H1 (cell line): ENCODE data around the gene GRAMD4. TPM values are rescaled to one million over a fixed set of nuclear protein-coding genes. Genes with fewer than 3 reads are reported as not detected.

Source experiments
- CTCF ChIA-PET: fragments of 300-600 bp; sonication (Branson Sonifier 250); formaldehyde crosslinking; loops from one replicate; lab custom pipeline; 2021; ENCODE audit not compliant: partially characterized antibody; lab: Charles Lee
- POLR2A ChIA-PET: fragments of 300-600 bp; sonication (Branson Sonifier 250); formaldehyde crosslinking; loops from one replicate; lab custom pipeline; 2021; ENCODE audit warnings: inconsistent platforms; ENCODE audit not compliant: partially characterized antibody; lab: Charles Lee
- DNase-seq, 2 experiments: peaks; one replicate each; pipeline versions ENCODE4 v3.0.0 to v3.0.0-alpha.2; 2010 to 2022; ENCODE audit warnings: low spot score in 2 of 2, low read depth in 1 of 2, mixed read lengths in 1 of 2
- FAIRE-seq: peaks from 2 replicates; lab custom pipeline; 2011; peaks lifted over from hg19 to GRCh38; lab: Jason Lieb, UNC
- H2AFZ ChIP-seq: 2 replicates; pipeline ENCODE4 v1.8.1; 2012; ENCODE audit warnings: low read length, inconsistent platforms
- H2AK5ac ChIP-seq: 2 replicates; pipeline ENCODE4 v1.6.1; 2013; ENCODE audit warnings: low read depth, low read length
- H2BK120ac ChIP-seq: replicated peaks from 2 replicates; pipeline ENCODE3; 2013; ENCODE audit warnings: low read depth, low read length, inconsistent platforms
- H2BK12ac ChIP-seq: 2 replicates; pipeline ENCODE4 v1.6.1; 2013; ENCODE audit warnings: low read depth, low read length
- H2BK15ac ChIP-seq: 2 replicates; pipeline ENCODE4 v1.6.1; 2013; ENCODE audit warnings: low read length
- H2BK20ac ChIP-seq: 2 replicates; pipeline ENCODE4 v1.6.1; 2013; ENCODE audit warnings: low read length
- H2BK5ac ChIP-seq: 2 replicates; pipeline ENCODE4 v1.6.1; 2013; ENCODE audit warnings: low read depth, low read length
- H3K14ac ChIP-seq: 2 replicates; pipeline ENCODE4 v1.6.1; 2013; ENCODE audit warnings: inconsistent platforms; ENCODE audit not compliant: insufficient read length
- H3K18ac ChIP-seq: 2 replicates; pipeline ENCODE4 v1.6.1; 2013; ENCODE audit warnings: low read length; ENCODE audit errors: extremely low read depth
- H3K23ac ChIP-seq: 2 replicates; pipeline ENCODE4 v1.6.1; 2013; ENCODE audit warnings: inconsistent platforms; ENCODE audit not compliant: insufficient read length
- H3K23me2 ChIP-seq: 2 replicates; pipeline ENCODE4 v1.6.1; 2013; ENCODE audit warnings: low read depth, low read length
- H3K27ac ChIP-seq: 2 replicates; pipeline ENCODE4 v1.6.1; 2011; ENCODE audit warnings: low read depth, low read length, inconsistent platforms
- H3K27me3 ChIP-seq, 4 experiments: replicated peaks in 1 of 4; 1 replicate in 1 of 4; 2 replicates in 3 of 4; pipeline versions ENCODE4 v1.6.1 to v1.8.1; 2011 to 2013; ENCODE audit warnings: low read length in 3 of 4, mild to moderate bottlenecking in 3 of 4, inconsistent platforms in 2 of 4, mixed read lengths in 2 of 4, moderate library complexity in 1 of 4; ENCODE audit not compliant: control insufficient read depth in 3 of 4, insufficient read depth in 3 of 4; ENCODE audit errors: extremely low read depth in 1 of 4
- H3K36me3 ChIP-seq, 4 experiments: 2 replicates each; pipeline versions ENCODE4 v1.6.1 to v1.8.1; 2011 to 2013; ENCODE audit warnings: mild to moderate bottlenecking in 4 of 4, low read length in 3 of 4, moderate library complexity in 2 of 4, control low read depth in 1 of 4, inconsistent platforms in 1 of 4; ENCODE audit not compliant: insufficient read depth in 4 of 4, control insufficient read depth in 2 of 4
- H3K4ac ChIP-seq: replicated peaks from 2 replicates; pipeline ENCODE3; 2013; ENCODE audit warnings: low read length, low read depth, mixed read lengths, inconsistent platforms; ENCODE audit not compliant: insufficient read length
- H3K4me1 ChIP-seq, 4 experiments: replicated peaks in 1 of 4; 1 replicate in 1 of 4; 2 replicates in 3 of 4; pipeline versions ENCODE4 v1.6.1 to v1.8.1; 2011 to 2013; ENCODE audit warnings: low read length in 3 of 4, inconsistent platforms in 2 of 4, mixed read lengths in 1 of 4; ENCODE audit not compliant: insufficient read depth in 4 of 4, control insufficient read depth in 3 of 4
- H3K4me2 ChIP-seq, 2 experiments: 2 replicates each; pipeline versions ENCODE4 v1.6.1 to v1.8.1; 2011 to 2013; ENCODE audit warnings: low read depth in 2 of 2, low read length in 2 of 2, control low read depth in 1 of 2, inconsistent platforms in 1 of 2, mild to moderate bottlenecking in 1 of 2; ENCODE audit not compliant: insufficient read depth in 1 of 2
- H3K4me3 ChIP-seq, 4 experiments: fragments of 200-600, 300-600 bp in 1 of 4; sonication (generic), shearing (Covaris generic), sonication (Bioruptor Twin) in 1 of 4; 2 replicates each; pipeline versions ENCODE4 v1.5.1 to v1.8.1; 2011 to 2016; ENCODE audit warnings: low read length in 4 of 4, low read depth in 3 of 4, control low read depth in 2 of 4, inconsistent platforms in 2 of 4, mild to moderate bottlenecking in 2 of 4, mixed read lengths in 1 of 4, moderate library complexity in 1 of 4; ENCODE audit not compliant: insufficient read depth in 2 of 4; ENCODE audit errors: extremely low read depth in 1 of 4
- H3K56ac ChIP-seq: replicated peaks from 2 replicates; pipeline ENCODE3; 2013; ENCODE audit warnings: low read depth, mild to moderate bottlenecking, mixed read lengths, low read length, inconsistent platforms; ENCODE audit not compliant: insufficient read length
- H3K79me1 ChIP-seq: 2 replicates; pipeline ENCODE4 v1.6.1; 2013; ENCODE audit warnings: low read depth, low read length, control low read depth
- H3K79me2 ChIP-seq, 2 experiments: 2 replicates each; pipeline versions ENCODE4 v1.6.1 to v1.8.1; 2012 to 2013; ENCODE audit warnings: low read length in 2 of 2, mild to moderate bottlenecking in 2 of 2, inconsistent platforms in 1 of 2; ENCODE audit not compliant: insufficient read depth in 2 of 2, control insufficient read depth in 1 of 2
- H3K9ac ChIP-seq, 4 experiments: replicated peaks in 1 of 4; 1 replicate in 1 of 4; 2 replicates in 3 of 4; pipeline versions ENCODE4 v1.6.1 to v1.8.1; 2011 to 2013; ENCODE audit warnings: low read depth in 3 of 4, low read length in 3 of 4, control low read depth in 2 of 4, mild to moderate bottlenecking in 2 of 4, moderate library complexity in 2 of 4, inconsistent platforms in 1 of 4; ENCODE audit errors: extremely low read depth in 1 of 4
- H3K9me3 ChIP-seq, 2 experiments: 2 replicates each; pipeline versions ENCODE4 v1.6.1 to v1.8.1; 2012 to 2013; ENCODE audit warnings: mild to moderate bottlenecking in 2 of 2, moderate library complexity in 2 of 2, control low read depth in 1 of 2, inconsistent platforms in 1 of 2, low read depth in 1 of 2, low read length in 1 of 2, mixed read lengths in 1 of 2; ENCODE audit not compliant: insufficient read depth in 2 of 2
- H4K20me1 ChIP-seq, 2 experiments: replicated peaks in 1 of 2; 2 replicates each; pipeline versions ENCODE3 to v1.8.1; 2011 to 2013; ENCODE audit warnings: inconsistent platforms in 2 of 2, low read length in 2 of 2, mild to moderate bottlenecking in 1 of 2; ENCODE audit not compliant: insufficient read depth in 2 of 2, control insufficient read depth in 1 of 2
- H4K5ac ChIP-seq: 2 replicates; pipeline ENCODE4 v1.6.1; 2013; ENCODE audit warnings: low read length, low read depth, mixed read lengths, inconsistent platforms; ENCODE audit not compliant: insufficient read length
- H4K8ac ChIP-seq: 2 replicates; pipeline ENCODE4 v1.8.0; 2013; ENCODE audit warnings: mild to moderate bottlenecking, moderate library complexity, low read length, inconsistent platforms; ENCODE audit not compliant: insufficient read depth; ENCODE audit errors: extremely low read depth
- H4K91ac ChIP-seq: replicated peaks from 2 replicates; pipeline ENCODE3; 2013; ENCODE audit warnings: low read length, mixed read lengths, inconsistent platforms; ENCODE audit not compliant: insufficient read length
- CHD2 ChIP-seq: IDR thresholded peaks from 2 replicates; pipeline ENCODE4 v1.6.1; 2012; ENCODE audit warnings: low read length, improper control_type of control experiment
- CREB1 ChIP-seq: IDR thresholded peaks from 2 replicates; pipeline ENCODE4 v1.6.1; 2012; ENCODE audit warnings: inconsistent platforms
- JUN ChIP-seq: IDR thresholded peaks from 2 replicates; pipeline ENCODE4 v1.6.1; 2011; ENCODE audit warnings: low read depth, mild to moderate bottlenecking, improper control_type of control experiment, low read length
- KDM1A ChIP-seq: fragments of 200-600, 300-600 bp; sonication (generic); IDR thresholded peaks from 2 replicates; pipeline ENCODE4 v1.7.1; 2016; ENCODE audit warnings: mild to moderate bottlenecking, low read length, borderline replicate concordance
- RFX5 ChIP-seq: IDR thresholded peaks from 2 replicates; pipeline ENCODE4 v1.6.1; 2011; ENCODE audit warnings: low read depth, low read length, improper control_type of control experiment, borderline replicate concordance
- RXRA ChIP-seq: IDR thresholded peaks from 2 replicates; pipeline ENCODE4 v1.6.1; 2011; ENCODE audit warnings: low read depth, mild to moderate bottlenecking, low read length, moderate library complexity; ENCODE audit not compliant: insufficient read depth
- SAP30 ChIP-seq: fragments of 300-600 bp; sonication (generic); IDR thresholded peaks from 2 replicates; pipeline ENCODE4 v1.7.1; 2012; ENCODE audit warnings: low read length, moderate library complexity, mild to moderate bottlenecking, inconsistent platforms; ENCODE audit not compliant: insufficient read depth, insufficient replicate concordance
- SIRT6 ChIP-seq: IDR thresholded peaks from one replicate; pipeline ENCODE4 v1.7.1; 2012; ENCODE audit warnings: low read length, inconsistent platforms
- TAF1 ChIP-seq: IDR thresholded peaks from 2 replicates; pipeline ENCODE4 v1.6.1; 2011; ENCODE audit warnings: mild to moderate bottlenecking, low read depth, low read length
- USF2 ChIP-seq: IDR thresholded peaks from 2 replicates; pipeline ENCODE4 v1.6.1; 2011; ENCODE audit warnings: low read length, improper control_type of control experiment
- ZNF274 ChIP-seq: IDR thresholded peaks from 2 replicates; pipeline ENCODE4 v1.7.0; 2012; ENCODE audit warnings: low read length, borderline replicate concordance; ENCODE audit errors: extremely low read depth
- WGBS, 2 experiments: shearing (Covaris generic) in 1 of 2; methylation state at CpG; one replicate each; pipeline versions ENCODE4 v1.1.6 to v1.1.7; 2013 to 2015; ENCODE audit warnings: low lambda C conversion rate in 2 of 2, mixed read lengths in 2 of 2, inconsistent platforms in 1 of 2, low coverage in 1 of 2, missing lambda C conversion rate in 1 of 2; ENCODE audit not compliant: insufficient replicate concordance in 2 of 2, insufficient coverage in 1 of 2, insufficient read length in 1 of 2; ENCODE audit errors: extremely low coverage in 1 of 2, missing lambda C conversion rate in 1 of 2; 5-methylcytosine and 5-hydroxymethylcytosine counted together
- polyA plus RNA-seq, 7 experiments: library from polyadenylated mRNA; depleted of rRNA in 3 of 7; stranded (reverse) in 5 of 7; unstranded in 2 of 7; fragments of >200 nt in 5 of 7; fragments of 200-250 nt in 2 of 7; gene quantifications; 1 replicate in 5 of 7; 2 replicates in 1 of 7; 4 replicates in 1 of 7; pipeline versions ENCODE4 v1.2.1 to v1.2.3, GENCODE V29; 2011 to 2013; ENCODE audit warnings: missing spikeins in 2 of 7, mixed read lengths in 2 of 7
- total RNA-seq: library from RNA; stranded (reverse); fragmentation: NEBNext Ultra II Directional; extraction: Animal tissue kit (Norgen Biotek cat#: 25700); gene quantifications from 2 replicates; pipeline ENCODE4 v1.2.1, GENCODE V29; 2021

GRAMD4 gene
- total and polyA plus RNA-seq, 2 of the 8 experiments (the other 6 are each of a cell fraction or from before 2014, with no cell fraction given), result 7.9 to 25.6 TPM

DNA sequence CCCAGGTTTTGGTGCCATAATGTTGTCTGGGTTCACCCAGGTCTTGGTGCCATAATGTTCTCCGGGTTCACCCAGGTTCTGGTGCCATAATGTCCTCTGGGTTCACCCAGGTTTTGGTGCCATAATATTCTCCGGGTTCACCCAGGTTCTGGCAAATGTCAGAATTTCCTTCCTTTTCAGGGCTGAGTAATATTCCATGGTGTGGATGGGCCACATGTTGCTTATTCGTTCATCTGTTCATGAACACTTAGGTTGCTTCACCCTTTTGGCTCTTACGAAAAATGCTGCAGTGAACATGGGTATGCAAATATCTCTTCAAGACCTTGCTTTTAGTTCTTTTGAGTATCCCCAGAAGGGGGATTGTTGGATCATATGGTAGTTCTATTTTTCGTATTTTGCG, 15.1 kb upstream of the GRAMD4 start:
- Histone ChIP-seq H2AFZ (no peak overlapping the region), H2AK5ac (no peak overlapping the region), H4K91ac (no peak overlapping the region), H2BK15ac (no peak overlapping the region), H2BK20ac (no peak overlapping the region), H3K79me2 (no peaks in the 10 kb centered on the region), H4K20me1 (peaks cover 0 to 4% of the 10 kb centered on the region in 2 experiments), H3K14ac (no peak overlapping the region), H3K4me3 (no peak overlapping the region), H3K9me3 (no peaks in the 10 kb centered on the region), H3K23me2 (no peaks in the 10 kb centered on the region), H2BK12ac (no peak overlapping the region), H3K23ac (no peak overlapping the region), H2BK120ac (no peak overlapping the region), H3K18ac (no peak overlapping the region), H3K4ac (no peak overlapping the region), H3K79me1 (peaks cover 5% of the 10 kb centered on the region; the same call in 1 of the 2 replicates), H3K36me3 (no peaks in the 10 kb centered on the region), H3K56ac (no peak overlapping the region), H3K4me2 (no peak overlapping the region), H3K4me1 (peaks cover 0 to 4% (median under 1%) of the 10 kb centered on the region in 4 experiments; a peak in 3 of 7 replicates), H2BK5ac (no peak overlapping the region), H3K27me3 (no peaks in the 10 kb centered on the region), H3K27ac (no peak overlapping the region), H3K9ac (no peak overlapping the region), H4K8ac (no peak overlapping the region), H4K5ac (no peak overlapping the region)
- FAIRE-seq (no peak), DNase-seq (no peak)
- 90% methylated on average over 6 of the region's 6 CpGs; no CpG with 5 or more reads in 1 of the 2 experiments for WGBS, 2 experiments
- CTCF ChIA-PET, result no interaction called here
- POLR2A ChIA-PET, result no interaction called here
- TF ChIP-seq CHD2 (no peak), SAP30 (no peak), RXRA (no peak), TAF1 (no peak), SIRT6 (no peak), JUN (no peak), KDM1A (no peak), RFX5 (no peak), ZNF274 (no peak), USF2 (no peak), CREB1 (no peak)
